Fibroblast of lung (primary cell): ENCODE data around the gene SYNE1. TPM values are rescaled to one million over a fixed set of nuclear protein-coding genes. Genes with fewer than 3 reads are reported as not detected.

Experiments
- DNase-seq, 2 donors: peaks; one replicate each; pipeline versions ENCODE4 v3.0.0 to v3.0.0-alpha.2; 2010; ENCODE audit warnings: low read depth in 2 of 2
- H2AFZ ChIP-seq: 2 replicates; pipeline ENCODE4 v1.5.1; 2012; ENCODE audit warnings: low read length, control low read depth, inconsistent platforms
- H3K27ac ChIP-seq: 2 replicates; pipeline ENCODE4 v1.5.1; 2011; ENCODE audit warnings: low read length, control low read depth; ENCODE audit not compliant: insufficient read depth
- H3K27me3 ChIP-seq: 2 replicates; pipeline ENCODE4 v1.5.1; 2011; ENCODE audit warnings: mild to moderate bottlenecking, low read length; ENCODE audit not compliant: control insufficient read depth, insufficient read depth
- H3K36me3 ChIP-seq: 2 replicates; pipeline ENCODE4 v1.5.1; 2011; ENCODE audit warnings: low read length; ENCODE audit not compliant: control insufficient read depth, insufficient read depth
- H3K4me1 ChIP-seq: 2 replicates; pipeline ENCODE4 v1.5.1; 2011; ENCODE audit warnings: low read length; ENCODE audit not compliant: control insufficient read depth, insufficient read depth; ENCODE audit errors: extremely low read depth
- H3K4me2 ChIP-seq: 2 replicates; pipeline ENCODE4 v1.5.1; 2011; ENCODE audit warnings: low read length, control low read depth; ENCODE audit not compliant: insufficient read depth; ENCODE audit errors: extremely low read depth
- H3K4me3 ChIP-seq, 4 experiments: fragments of 200-600 bp in 1 of 4; sonication (generic) in 1 of 4; replicated peaks in 1 of 4; 2 replicates each; pipeline ENCODE4 v1.5.1; 2011 to 2016; ENCODE audit warnings: low read length in 4 of 4, low read depth in 3 of 4, mild to moderate bottlenecking in 3 of 4, control low read depth in 2 of 4, inconsistent platforms in 1 of 4, mixed read lengths in 1 of 4; ENCODE audit not compliant: insufficient read depth in 1 of 4; ENCODE audit errors: control extremely low read depth in 1 of 4
- H3K79me2 ChIP-seq: 2 replicates; pipeline ENCODE4 v1.5.1; 2012; ENCODE audit warnings: mild to moderate bottlenecking, low read length, inconsistent platforms; ENCODE audit not compliant: control insufficient read depth, insufficient read depth
- H3K9ac ChIP-seq: 2 replicates; pipeline ENCODE4 v1.5.1; 2011; ENCODE audit warnings: mild to moderate bottlenecking, low read length, control low read depth; ENCODE audit not compliant: insufficient read depth
- H3K9me3 ChIP-seq: 2 replicates; pipeline ENCODE4 v1.5.1; 2012; ENCODE audit warnings: low read depth, low read length; ENCODE audit not compliant: control insufficient read depth, insufficient read depth
- H4K20me1 ChIP-seq: 2 replicates; pipeline ENCODE4 v1.5.1; 2011; ENCODE audit warnings: low read length; ENCODE audit not compliant: control insufficient read depth, insufficient read depth; ENCODE audit errors: extremely low read depth
- CTCF ChIP-seq, 2 donors: IDR thresholded peaks in 1 of 2; conservative IDR thresholded peaks in 1 of 2; 1 replicate in 1 of 2; 2 replicates in 1 of 2; pipeline ENCODE4 v1.5.1; 2011 to 2012; ENCODE audit warnings: low read length in 2 of 2, control low read depth in 1 of 2, inconsistent platforms in 1 of 2, low read depth in 1 of 2, mild to moderate bottlenecking in 1 of 2
- EZH2 ChIP-seq: IDR thresholded peaks from 2 replicates; pipeline ENCODE4 v1.5.1; 2012; ENCODE audit warnings: low read length, control low read depth, mild to moderate bottlenecking; ENCODE audit errors: missing control alignments
- polyA plus RNA-seq, 2 donors: library from polyadenylated mRNA; depleted of rRNA in 1 of 2; stranded (reverse) in 1 of 2; unstranded in 1 of 2; fragments of >200 nt; gene quantifications; 2 replicates each; pipeline ENCODE4 v1.2.1, GENCODE V29; 2011 to 2012; ENCODE audit warnings: missing spikeins in 1 of 2
- total RNA-seq: library from RNA; depleted of rRNA; stranded (reverse); fragments of >200 nt; gene quantifications from 2 replicates; pipeline ENCODE4 v1.2.1, GENCODE V29; 2014

Gene SYNE1
- total and polyA plus RNA-seq, 2 donors (not counting 1 experiment from before 2014, with no cell fraction given): 21.7 to 219 TPM

GRCh38 chr6:152186840-152187239 is 450.3 kb downstream of the SYNE1 start:
- no peak overlapping the region for H3K4me2 ChIP-seq
- no peak overlapping the region for H2AFZ ChIP-seq
- TF ChIP-seq CTCF (conservative IDR thresholded peaks at IDR 0.05 in 1 of 2, IDR thresholded peaks at IDR 0.05 in 1 of 2; ENCODE audit: low read depth in 1 of 2, low read length in 2 of 2) (no peak), EZH2 (no peak)
- no peaks in the 10 kb centered on the region for H3K79me2 ChIP-seq
- no peak for DNase-seq
- no peaks in the 10 kb centered on the region for H3K36me3 ChIP-seq
- H3K9ac ChIP-seq: no peak overlapping the region
- no peaks in the 10 kb centered on the region for H4K20me1 ChIP-seq
- H3K4me3 ChIP-seq: no peak overlapping the region
- H3K9me3 ChIP-seq: no peaks in the 10 kb centered on the region
- H3K27ac ChIP-seq: no peak overlapping the region
- no peaks in the 10 kb centered on the region for H3K4me1 ChIP-seq
- H3K27me3 ChIP-seq: no peaks in the 10 kb centered on the region

GRCh38 chr6:152184917-152185574 is 452.1 kb downstream of the SYNE1 start:
- H4K20me1 ChIP-seq: no peaks in the 10 kb centered on the region
- no peak overlapping the region for H2AFZ ChIP-seq
- H3K9ac ChIP-seq: no peak overlapping the region
- H3K9me3 ChIP-seq: no peaks in the 10 kb centered on the region
- TF ChIP-seq CTCF (conservative IDR thresholded peaks at IDR 0.05 in 1 of 2, IDR thresholded peaks at IDR 0.05 in 1 of 2; ENCODE audit: low read depth in 1 of 2, low read length in 2 of 2) (no peak), EZH2 (no peak)
- no peak for DNase-seq
- no peak overlapping the region for H3K4me3 ChIP-seq
- H3K36me3 ChIP-seq: no peaks in the 10 kb centered on the region
- H3K27ac ChIP-seq: no peak overlapping the region
- no peaks in the 10 kb centered on the region for H3K4me1 ChIP-seq
- H3K79me2 ChIP-seq: no peaks in the 10 kb centered on the region
- H3K27me3 ChIP-seq: no peaks in the 10 kb centered on the region
- H3K4me2 ChIP-seq: no peak overlapping the region

GRCh38 chr6:152184573-152184916 is 452.6 kb downstream of the SYNE1 start:
- no peak for DNase-seq
- H3K9ac ChIP-seq: no peak overlapping the region

More at GRCh38 chr6:152184573-152184916, 452.6 kb downstream of the SYNE1 start:
- Histone ChIP-seq H3K4me1 (no peaks in the 10 kb centered on the region), H3K9me3 (no peaks in the 10 kb centered on the region), H4K20me1 (no peaks in the 10 kb centered on the region), H3K36me3 (no peaks in the 10 kb centered on the region), H3K4me3 (no peak overlapping the region), H3K27me3 (no peaks in the 10 kb centered on the region), H3K4me2 (no peak overlapping the region), H3K79me2 (no peaks in the 10 kb centered on the region), H3K27ac (no peak overlapping the region), H2AFZ (no peak overlapping the region)
- TF ChIP-seq EZH2: no peak
- no peak for TF ChIP-seq CTCF (conservative IDR thresholded peaks at IDR 0.05 in 1 of 2, IDR thresholded peaks at IDR 0.05 in 1 of 2; ENCODE audit: low read depth in 1 of 2, low read length in 2 of 2)
